ENCODE results near the gene CADPS. TPM values are rescaled to one million over a fixed set of nuclear protein-coding genes. Genes with fewer than 3 reads are reported as not detected.

CADPS gene
- polyA plus RNA-seq, 4 donors, result 1.8 to 2.5 (median 2.2) TPM

GRCh38 chr3:62392626-62393292 is 482.5 kb downstream of the CADPS start:
- DNase-seq (ENCODE audit: low read depth in 4 of 4, low spot score in 3 of 4), result no peak

- DNase-seq (ENCODE audit: low read depth in 4 of 4, low spot score in 3 of 4), result no peak
Observed at GRCh38 chr3:62387251-62387650, 488.0 kb downstream of the CADPS start.

DNA sequence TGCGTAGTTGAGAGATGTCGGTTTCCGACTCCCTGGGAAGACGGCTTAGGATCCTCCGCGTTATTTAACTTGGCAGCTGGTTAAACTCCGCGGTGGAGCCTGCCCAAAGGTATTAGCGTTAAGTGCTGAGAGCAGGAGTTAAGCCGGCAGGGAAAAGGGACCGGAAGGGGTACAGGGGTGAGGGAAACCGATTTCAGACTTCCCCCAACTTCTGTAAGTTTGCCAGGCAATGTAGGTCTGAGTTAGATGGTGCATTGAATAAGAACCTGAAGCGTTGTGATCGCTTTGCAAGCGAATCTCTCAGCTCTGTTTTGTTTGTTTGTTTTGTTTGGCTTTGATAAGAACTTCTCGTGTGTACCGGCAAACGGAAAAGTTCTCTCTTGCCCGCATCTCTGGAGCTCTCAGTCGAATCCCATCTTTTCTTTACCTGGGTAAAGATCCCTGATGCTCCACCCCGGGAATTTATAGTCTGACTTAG is 495.9 kb downstream of the CADPS start:
- no peak for DNase-seq (ENCODE audit: low read depth in 4 of 4, low spot score in 3 of 4)

DNA sequence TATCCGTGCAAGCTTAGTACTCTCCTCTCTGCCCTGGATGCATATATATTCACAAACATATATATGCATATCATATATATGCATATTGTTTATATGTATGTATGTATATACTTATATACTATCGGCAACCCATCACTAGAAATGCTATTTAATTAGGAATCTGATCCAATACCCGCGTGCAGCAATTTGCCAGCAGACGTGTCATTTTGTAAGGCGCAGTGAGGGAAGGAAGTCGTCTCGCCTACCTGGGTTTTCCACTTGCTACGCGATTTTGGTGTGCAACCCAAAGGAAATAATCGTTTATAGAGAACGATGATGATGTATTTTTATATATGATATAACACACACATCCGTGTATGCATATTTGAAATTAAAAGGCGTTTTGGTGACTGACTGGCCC is 496.3 kb downstream of the CADPS start:
- DNase-seq (ENCODE audit: low read depth in 4 of 4, low spot score in 3 of 4), result no peak

DNA sequence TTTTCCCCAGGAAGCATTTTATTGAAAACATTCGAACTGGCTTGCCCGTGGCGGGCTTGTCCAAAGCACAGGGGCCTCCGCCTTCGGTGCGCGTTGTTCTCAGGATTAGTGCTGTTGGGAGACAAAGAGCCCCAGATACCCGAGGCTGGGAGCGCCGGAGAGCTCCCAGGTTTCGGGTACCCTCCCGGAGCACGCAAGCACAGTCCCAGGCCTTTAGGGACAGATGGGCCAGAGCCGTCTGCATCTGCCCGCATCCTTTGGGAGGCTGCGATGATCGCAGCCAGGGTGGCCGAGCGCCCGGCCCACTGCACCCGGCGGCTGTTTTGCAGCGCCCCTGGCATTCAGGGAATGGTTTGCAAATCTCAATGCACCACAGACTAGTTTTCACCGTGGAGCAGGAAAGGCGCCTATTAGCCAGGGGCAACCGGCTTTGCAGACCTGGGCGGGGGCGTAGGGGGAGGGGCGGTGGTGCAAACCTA is 496.9 kb downstream of the CADPS start:
- no peak for DNase-seq (ENCODE audit: low read depth in 4 of 4, low spot score in 3 of 4)

DNA sequence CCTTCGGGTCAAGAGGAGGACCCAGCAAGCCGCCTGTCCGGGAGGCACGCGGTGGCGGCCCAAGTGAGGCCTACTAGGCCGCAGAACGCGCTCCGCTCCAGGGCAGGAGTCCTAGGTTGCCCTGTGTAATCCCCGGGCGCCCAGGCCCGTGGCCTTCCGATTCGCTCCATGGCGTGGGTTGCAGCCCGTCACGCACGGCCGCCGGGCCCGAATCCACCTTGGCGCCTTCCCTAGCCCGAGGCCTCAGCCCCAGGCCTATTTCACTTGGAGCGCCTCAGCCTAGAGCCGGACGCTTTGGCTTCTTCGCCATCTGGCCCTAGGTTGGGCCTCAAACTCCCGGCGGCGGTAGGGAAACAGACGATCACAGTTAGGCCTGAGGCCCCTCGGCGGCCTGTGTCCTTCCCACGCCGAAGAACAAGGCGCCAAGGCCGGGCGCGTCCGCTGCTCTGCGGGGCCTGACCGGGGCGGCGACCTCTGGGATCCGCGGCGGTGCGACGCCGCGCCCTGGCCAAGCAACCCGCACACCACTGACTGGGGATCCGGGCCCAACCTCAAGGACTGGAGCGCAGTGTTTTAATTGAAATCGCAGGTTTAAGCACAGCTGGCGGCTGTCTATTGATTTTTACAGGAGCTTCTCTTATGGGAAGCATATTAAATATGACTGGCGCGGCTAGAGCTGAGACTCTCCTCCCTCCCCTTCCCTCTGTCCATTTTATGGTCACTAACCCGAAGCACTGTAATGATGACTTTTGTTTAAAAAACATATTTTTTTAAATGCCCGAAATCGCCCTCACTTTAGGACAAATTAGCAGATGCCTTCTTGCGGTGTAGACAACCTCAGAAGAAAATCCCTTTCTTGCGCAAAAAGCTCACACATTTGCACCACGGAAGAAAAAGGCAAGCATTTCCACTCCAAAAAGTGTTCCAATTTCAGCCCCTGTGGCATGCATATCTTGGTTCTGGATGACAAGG is 498.0 kb downstream of the CADPS start:
- DNase-seq (ENCODE audit: low read depth in 4 of 4, low spot score in 3 of 4), result no peak

DNA sequence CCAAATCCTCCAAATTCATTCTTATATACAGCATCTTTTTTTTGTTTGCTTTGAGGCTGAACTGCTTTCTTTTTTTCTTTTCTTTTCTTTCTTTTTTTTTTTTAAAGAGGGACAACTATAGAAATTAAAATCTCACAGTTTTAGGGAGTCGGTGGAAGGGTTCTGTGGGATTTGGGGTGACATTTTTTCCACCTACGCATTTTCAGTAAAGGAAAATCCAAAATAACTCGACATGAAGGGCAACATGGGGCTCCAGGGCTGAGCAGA is 498.8 kb downstream of the CADPS start:
- DNase-seq (ENCODE audit: low read depth in 4 of 4, low spot score in 3 of 4), result no peak

- DNase-seq (ENCODE audit: low read depth in 4 of 4, low spot score in 3 of 4), result no peak
Observed at GRCh38 chr3:62375655-62376453, 499.4 kb downstream of the CADPS start.

GRCh38 chr3:62374341-62375218 is 500.6 kb downstream of the CADPS start:
- no peak for DNase-seq (ENCODE audit: low read depth in 4 of 4, low spot score in 3 of 4)

DNA sequence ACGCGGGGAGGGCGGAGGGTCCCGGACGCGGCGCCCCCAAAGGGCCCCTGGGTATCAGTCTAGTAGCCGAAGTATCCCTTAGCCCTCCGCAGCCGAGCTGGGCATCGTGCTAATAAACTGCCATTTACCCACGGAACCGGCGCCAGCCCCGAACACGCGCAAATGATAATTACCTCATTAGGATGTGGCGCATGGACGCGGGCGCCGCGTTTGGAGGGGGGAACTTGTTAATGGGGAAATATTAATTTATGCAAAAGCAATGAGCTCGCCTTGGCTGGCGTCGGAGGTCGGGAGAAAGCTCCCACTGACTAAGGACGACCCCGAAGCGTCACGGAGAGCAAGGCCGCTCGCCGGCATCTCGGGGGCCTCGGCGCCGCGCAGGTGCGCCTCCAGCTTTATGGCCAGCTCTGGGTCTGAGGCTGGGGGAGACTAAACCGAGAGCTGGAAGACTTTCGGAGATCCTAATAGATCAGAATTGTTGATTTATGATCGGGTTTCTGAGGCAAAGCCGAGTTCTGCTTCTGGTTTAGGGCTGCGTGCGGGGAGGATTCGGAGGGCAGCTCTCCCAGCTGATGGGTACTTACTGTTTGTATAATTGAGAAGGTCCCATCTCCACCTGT is 501.4 kb downstream of the CADPS start:
- DNase-seq (ENCODE audit: low read depth in 4 of 4, low spot score in 3 of 4), result no peak

DNA sequence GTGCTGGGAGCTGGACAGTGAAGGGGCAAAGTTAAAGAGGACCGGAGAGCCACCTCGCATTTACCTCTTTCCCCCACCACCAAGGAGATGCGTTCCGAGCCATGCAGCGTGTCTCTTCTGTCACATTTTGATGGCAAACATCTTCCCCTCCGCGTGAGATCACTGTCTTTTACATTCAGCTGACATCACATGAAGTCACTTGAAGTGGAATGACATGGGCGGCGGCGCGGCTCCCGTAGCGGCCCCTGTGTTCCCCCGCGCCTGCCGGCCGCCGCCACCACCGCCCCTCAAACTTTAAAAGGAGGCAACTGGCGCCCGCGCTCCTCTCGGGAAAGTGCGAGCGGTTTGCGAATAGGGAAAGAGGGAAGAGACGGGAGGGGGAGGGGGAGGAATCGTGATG is 502.0 kb downstream of the CADPS start, which contains the start of gene FEZF2:
Gene FEZF2 (minus strand): TSS at position 336 of the 400 bp plus-strand sequence. CDS start 682 bp downstream, outside the sequence.
- no peak for DNase-seq (ENCODE audit: low read depth in 4 of 4, low spot score in 3 of 4)

DNA sequence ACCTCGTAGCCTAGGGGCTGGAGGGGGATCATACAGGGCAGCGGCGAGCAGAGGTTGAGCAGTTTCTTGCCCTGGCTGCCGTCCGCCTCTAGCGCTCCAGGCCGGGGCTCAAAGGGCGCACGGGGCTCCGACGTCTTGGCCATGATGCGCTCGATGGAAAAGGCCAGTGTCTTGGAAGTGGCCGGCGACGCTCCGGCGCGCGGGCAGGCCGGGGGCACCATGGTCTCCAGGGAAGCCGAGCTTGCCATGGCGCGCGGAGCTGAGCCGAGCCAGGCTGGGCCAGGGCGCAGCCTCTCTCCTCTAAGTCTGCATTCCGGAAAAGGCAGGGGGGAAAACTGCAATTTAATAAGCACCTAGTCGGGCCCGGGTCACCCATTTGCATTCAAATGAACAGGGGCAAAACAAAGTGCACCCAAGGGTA is 502.6 kb downstream of the CADPS start:
- no peak for DNase-seq (ENCODE audit: low read depth in 4 of 4, low spot score in 3 of 4)

DNA sequence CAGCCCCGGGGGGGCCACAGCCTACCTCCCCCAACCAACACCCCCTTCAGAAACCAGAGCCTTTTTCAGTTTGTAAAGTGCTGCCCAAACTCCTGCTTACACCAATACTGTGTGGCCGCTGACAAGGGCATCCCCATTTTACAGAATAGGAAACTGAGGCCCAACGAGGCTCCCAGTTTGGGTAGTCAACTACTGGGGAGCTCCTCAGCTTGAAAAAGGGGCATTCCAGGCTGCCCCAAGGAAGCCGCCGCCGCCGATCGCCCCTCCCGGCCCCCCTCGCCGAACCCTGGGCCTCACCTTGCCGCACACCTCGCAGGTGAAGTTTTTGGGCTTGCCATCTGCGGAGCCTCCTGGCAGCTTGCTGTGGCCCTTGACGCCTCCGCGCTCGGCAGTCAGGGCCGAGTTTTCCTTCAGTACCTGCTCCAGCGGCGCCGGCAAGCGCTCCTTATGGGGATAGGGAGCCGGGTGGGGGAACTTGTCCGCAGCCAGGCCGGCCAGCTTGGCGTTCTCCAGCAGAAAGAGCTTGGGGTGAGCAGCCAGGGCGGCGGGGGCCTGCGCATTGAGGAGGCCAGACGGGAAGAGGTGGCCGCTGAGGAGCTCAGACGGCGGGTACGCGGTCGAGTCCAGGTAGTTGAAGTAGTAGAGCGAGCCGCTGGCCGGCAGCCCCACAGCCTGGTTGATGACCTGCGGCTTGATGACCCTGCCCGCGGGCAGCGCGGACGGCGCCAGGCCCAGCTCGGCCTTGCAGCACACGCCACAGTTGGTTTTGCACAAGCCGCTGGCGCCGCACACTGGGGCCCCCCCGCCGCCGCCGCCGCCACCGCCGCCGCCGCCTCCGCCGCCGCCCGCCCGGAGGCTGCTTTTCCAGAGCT is 503.3 kb downstream of the CADPS start:
- no peak for DNase-seq (ENCODE audit: low read depth in 4 of 4, low spot score in 3 of 4)

GRCh38 chr3:62370858-62371719 is 504.1 kb downstream of the CADPS start:
- DNase-seq (ENCODE audit: low read depth in 4 of 4, low spot score in 3 of 4), result no peak

DNA sequence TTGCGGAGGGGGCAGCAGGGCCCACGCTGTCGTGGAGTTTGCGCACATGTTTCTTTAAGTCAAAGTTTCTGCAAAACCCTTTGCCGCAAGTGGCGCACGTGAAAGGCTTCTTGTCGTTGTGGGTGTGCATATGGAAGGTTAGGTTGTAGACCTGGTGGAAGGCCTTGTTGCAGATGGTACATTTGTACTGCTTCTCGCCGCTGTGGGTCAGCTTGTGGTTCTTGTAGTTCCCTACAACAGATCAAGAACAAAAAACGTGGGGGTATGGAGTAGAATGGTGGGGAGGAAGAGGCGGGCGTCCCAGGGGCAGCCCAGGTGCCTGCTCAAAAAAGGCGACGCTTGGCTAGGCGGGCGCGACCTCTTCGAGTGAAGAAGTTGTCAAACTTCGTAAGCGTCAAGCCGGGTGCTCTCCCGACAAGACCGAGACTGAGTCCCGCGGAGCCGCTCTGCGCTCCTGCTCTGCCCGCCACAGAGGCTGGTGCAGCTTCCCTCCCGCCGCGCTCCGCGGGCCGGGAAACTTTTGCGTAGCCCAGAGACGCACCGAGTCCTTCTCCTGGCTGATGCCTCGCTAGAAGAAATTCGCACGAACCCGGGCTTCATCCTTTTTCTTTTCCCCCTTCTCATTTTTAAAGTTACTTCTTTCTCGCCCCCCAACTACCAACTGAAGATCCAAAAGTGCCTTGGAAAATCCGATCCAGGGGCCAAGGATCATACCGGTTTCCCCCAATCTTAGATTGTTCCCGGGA is 504.9 kb downstream of the CADPS start:
- DNase-seq (ENCODE audit: low read depth in 4 of 4, low spot score in 3 of 4), result no peak

GRCh38 chr3:62369476-62369743 is 505.8 kb downstream of the CADPS start:
- DNase-seq (ENCODE audit: low read depth in 4 of 4, low spot score in 3 of 4), result no peak

All from left renal pelvis (tissue), 4 donors.